MG63 (cell line): ENCODE results near the gene ATP2C2. TPM values are rescaled to one million over a fixed set of nuclear protein-coding genes. Genes with fewer than 3 reads are reported as not detected.

Experiments used
- DNase-seq: peaks from one replicate; pipeline ENCODE4 v3.0.0-alpha.2; 2020
- H3K27me3 ChIP-seq: fragments of 250-450 bp; sonication (Bioruptor Pico); 2 replicates; pipeline ENCODE4 v1.5.1; 2020; ENCODE audit warnings: mild to moderate bottlenecking, moderate library complexity
- H3K36me3 ChIP-seq: fragments of 250-450 bp; sonication (Bioruptor Pico); 2 replicates; pipeline ENCODE4 v1.5.1; 2020; ENCODE audit warnings: mild to moderate bottlenecking, moderate library complexity
- H3K4me3 ChIP-seq: fragments of 250-450 bp; sonication (Bioruptor Pico); 2 replicates; pipeline ENCODE4 v1.5.1; 2020; ENCODE audit warnings: mild to moderate bottlenecking, moderate library complexity
- H3K9me3 ChIP-seq: fragments of 250-450 bp; sonication (Bioruptor Pico); 2 replicates; pipeline ENCODE4 v1.5.1; 2020; ENCODE audit warnings: mild to moderate bottlenecking, moderate library complexity
- total RNA-seq: library from RNA; depleted of rRNA; stranded (reverse); fragments of >200 nt; shearing (Covaris generic); gene quantifications from 2 replicates; pipeline ENCODE4 v1.2.3, GENCODE V29; 2014; ENCODE audit warnings: low replicate concordance

Gene ATP2C2
- total RNA-seq, 1 experiment from 2014 or later: not detected

DNA sequence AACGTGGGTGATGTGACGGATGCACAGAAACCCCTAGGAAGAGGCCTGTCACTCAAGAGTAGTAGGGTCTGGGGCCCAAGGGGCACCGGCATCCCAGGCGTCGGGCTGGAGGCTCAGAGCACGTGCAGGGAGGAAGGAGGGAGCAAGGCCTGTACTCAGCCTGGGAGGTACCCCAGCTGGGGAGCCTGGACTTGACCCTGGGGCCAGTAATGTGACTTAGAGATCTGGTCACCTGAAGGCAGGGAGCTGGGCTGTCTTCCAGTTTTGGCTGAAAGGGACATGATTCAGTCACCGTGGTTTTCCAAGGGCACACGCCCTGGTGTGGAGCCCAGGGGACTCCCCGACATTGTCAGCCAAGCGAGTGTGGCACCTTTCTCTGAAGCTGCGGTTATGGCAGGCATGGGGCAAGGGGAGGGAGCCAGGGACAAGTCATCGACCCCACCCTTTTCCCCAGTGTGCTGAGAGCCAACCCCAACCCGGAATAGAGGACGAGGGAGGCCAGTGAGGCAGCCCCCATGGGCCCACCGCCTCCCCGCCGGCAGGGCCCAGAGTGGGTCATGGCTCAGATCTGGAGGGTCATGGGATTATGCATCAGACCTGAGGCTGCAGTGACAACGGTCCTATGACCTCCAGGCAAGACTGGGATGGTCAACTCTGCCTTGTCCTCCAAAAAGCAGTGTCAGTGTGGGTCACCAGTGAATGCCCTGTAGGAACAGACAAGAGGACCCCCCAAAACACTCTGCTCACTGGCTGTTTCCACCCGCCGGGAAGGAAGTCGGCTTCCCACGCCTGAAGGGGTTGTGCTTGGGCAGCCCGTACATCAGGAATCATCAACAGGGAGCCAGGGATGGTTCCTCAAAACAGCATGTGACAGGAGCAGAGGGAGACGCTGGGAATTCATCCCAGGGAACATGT, 94.2 kb downstream of the ATP2C2 start:
- Histone ChIP-seq H3K27me3 (no peaks in the 10 kb centered on the region), H3K4me3 (no peak overlapping the region), H3K36me3 (peaks cover 7% of the 10 kb centered on the region), H3K9me3 (no peaks in the 10 kb centered on the region)
- DNase-seq: no peak

DNA sequence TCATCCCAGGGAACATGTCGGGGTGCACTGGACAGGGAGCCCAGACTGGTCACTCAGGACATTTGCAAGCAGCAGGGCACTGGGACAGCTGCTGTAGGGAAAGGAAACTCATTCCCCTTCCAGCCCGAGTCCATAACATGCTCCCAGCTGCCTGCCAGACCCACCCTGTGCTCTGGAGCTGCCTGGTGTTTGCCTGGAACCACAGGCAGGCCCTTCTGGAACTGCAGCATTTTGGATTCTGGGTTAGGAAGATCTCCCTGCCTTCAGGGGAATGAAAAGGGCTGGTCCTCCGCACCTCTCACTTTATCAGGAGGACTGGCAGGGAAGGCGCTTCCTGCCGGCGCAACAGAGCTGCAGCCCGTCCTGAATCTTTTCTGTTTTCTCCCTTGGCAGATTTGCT, 94.9 kb downstream of the ATP2C2 start:
- H3K27me3 ChIP-seq: no peaks in the 10 kb centered on the region
- no peaks in the 10 kb centered on the region for H3K9me3 ChIP-seq
- DNase-seq: no peak
- H3K4me3 ChIP-seq: no peak overlapping the region
- H3K36me3 ChIP-seq: peaks cover 13% of the 10 kb centered on the region

DNA sequence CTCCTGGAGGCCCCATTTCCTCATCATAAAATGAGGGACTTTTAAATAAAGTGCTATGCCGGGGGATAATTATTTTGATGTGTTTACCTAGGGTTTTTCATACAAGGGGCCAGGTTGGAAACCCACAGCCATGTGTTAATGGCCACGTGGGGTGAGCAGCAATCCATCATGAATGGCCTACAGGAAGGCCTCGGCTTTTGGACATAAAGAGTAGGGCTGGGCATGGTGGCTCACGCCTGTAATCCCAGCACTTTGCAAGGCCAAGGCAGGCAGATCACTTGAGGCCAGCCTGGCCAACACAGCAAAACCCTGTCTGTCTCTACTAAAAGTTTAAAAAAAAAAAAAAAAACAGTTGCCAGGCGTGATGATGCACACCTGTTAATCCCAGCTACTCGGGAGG, 95.8 kb downstream of the ATP2C2 start:
- Histone ChIP-seq H3K4me3 (no peak overlapping the region), H3K27me3 (no peaks in the 10 kb centered on the region), H3K9me3 (no peaks in the 10 kb centered on the region), H3K36me3 (peaks cover 18% of the 10 kb centered on the region)
- no peak for DNase-seq

DNA sequence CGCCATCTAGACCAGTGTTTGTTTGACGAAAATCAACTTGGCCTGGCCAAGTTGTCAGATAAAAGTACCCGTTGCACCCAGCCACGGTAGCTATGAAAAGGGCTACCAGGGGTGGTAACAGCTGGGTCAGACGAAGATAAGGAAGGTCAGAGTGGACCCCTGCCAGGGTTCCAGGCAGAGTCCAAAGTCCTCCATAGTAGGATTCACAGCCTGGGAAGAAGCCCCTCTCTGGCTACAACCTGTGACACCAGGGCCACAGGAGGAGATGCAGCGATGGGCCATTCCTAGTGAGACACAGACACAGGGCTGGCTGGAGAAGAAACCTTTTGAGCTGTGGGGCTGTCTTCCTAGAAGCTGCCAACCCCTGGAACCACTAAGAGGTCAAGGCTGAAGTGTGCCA, 96.8 kb downstream of the ATP2C2 start:
- no peak overlapping the region for H3K4me3 ChIP-seq
- H3K36me3 ChIP-seq: peaks cover 18% of the 10 kb centered on the region
- no peak for DNase-seq

DNA sequence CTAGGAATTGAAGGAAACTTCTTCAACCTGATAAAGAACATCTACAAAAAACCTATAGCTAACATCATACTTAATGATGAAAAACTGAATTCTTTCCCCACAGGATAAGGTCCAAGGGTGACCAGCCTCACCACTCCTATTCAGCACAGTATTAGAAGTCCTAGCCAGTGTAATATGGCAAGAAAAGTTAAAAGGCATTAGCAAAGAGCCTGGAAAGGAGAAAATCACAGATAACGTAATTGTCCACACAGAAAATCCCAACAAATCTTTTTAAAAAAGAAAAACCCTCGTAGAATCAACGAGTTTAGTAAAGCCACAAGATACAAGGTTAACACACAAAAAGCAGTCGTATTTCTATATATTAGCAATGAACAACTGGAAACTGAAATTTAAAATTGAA, 98.4 kb downstream of the ATP2C2 start:
- H3K36me3 ChIP-seq: peaks cover 18% of the 10 kb centered on the region
- no peak overlapping the region for H3K4me3 ChIP-seq
- no peaks in the 10 kb centered on the region for H3K9me3 ChIP-seq
- DNase-seq: no peak
- H3K27me3 ChIP-seq: no peaks in the 10 kb centered on the region

More for the DNA sequence above, 96.8 kb downstream of the ATP2C2 start:
- Histone ChIP-seq H3K9me3 (no peaks in the 10 kb centered on the region), H3K27me3 (no peaks in the 10 kb centered on the region)

DNA sequence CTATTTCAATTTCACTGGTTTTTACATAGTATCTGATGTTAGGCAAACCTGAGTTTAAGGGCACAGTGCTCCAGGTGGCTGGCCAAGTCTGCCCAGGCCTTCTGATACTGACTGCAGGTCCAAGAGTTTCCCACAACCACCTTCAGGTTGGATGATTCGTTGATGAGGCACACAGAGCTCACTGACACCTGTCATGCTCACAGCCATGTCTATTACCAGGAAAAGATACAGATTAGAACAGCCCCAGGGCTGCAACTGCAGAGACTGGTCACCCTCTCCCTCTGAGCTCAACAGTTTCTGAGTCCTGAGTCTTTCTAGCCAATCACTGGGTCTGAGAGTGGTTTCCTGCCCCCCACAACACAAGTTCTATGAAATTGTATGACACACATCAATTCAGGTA, 98.9 kb downstream of the ATP2C2 start:
- DNase-seq: no peak
- Histone ChIP-seq H3K27me3 (no peaks in the 10 kb centered on the region), H3K4me3 (no peak overlapping the region), H3K9me3 (no peaks in the 10 kb centered on the region), H3K36me3 (peaks cover 18% of the 10 kb centered on the region)

DNA sequence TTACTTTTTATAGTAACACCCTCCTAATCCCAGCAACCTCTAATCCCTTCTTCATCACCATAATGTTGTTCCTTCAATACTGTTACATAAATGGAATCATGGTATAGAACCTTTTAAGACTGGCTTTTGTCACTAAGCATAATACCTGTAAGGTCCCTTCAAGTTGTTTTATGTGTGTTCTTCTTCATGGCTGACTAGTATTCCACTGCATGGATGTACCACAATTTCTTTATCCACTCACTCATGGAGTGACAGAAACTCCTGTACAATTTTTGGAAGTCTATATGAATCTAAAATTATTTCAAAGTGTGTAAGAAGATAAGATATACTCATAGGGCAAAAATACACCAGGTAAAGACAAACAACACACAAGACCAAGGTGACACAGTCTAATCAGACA, 99.4 kb downstream of the ATP2C2 start:
- Histone ChIP-seq H3K4me3 (no peak overlapping the region), H3K36me3 (peaks cover 18% of the 10 kb centered on the region), H3K9me3 (no peaks in the 10 kb centered on the region), H3K27me3 (no peaks in the 10 kb centered on the region)
- no peak for DNase-seq

DNA sequence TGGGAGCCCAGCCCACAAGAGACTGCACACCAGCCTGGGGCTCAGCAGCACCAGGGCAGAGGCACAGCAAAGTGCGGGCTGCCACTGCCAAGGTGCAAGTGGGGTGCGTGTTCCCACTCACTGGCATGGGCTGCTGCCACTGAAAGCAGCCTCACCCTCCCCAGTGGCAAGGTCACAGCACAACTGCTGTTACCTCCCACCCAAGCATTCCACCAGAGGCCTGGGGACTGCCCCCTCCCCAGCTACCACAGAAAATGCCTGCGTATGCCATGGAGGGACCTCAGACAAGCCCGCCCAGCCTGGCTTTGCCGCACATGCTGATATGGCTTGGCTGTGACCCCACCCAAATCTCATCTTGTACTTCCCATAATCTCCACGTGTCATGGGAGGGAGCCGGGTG, 103.0 kb downstream of the ATP2C2 start:
- Histone ChIP-seq H3K27me3 (no peaks in the 10 kb centered on the region), H3K4me3 (no peak overlapping the region), H3K36me3 (peaks cover 19% of the 10 kb centered on the region), H3K9me3 (no peaks in the 10 kb centered on the region)
- no peak for DNase-seq

DNA sequence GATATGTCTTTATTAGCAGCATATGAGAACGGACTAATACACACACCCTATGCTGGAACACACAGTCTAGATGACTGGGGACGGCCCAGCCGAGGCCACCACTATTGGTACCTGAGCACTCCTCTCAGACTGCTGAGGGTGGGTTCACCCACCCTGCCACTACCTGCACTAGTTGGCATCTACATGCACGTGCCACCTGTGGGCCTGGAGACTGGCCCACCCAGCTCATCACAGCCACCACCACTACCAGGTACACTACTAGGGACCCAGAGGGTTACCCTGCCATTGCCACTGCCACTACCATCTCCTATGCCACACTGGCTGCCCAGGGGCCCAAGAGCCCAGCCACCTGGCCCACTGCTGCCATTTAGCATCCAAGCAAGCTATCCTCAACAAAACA, 103.6 kb downstream of the ATP2C2 start:
- H3K4me3 ChIP-seq: no peak overlapping the region
- H3K9me3 ChIP-seq: no peaks in the 10 kb centered on the region
- peaks cover 16% of the 10 kb centered on the region for H3K36me3 ChIP-seq
- no peaks in the 10 kb centered on the region for H3K27me3 ChIP-seq
- no peak for DNase-seq

DNA sequence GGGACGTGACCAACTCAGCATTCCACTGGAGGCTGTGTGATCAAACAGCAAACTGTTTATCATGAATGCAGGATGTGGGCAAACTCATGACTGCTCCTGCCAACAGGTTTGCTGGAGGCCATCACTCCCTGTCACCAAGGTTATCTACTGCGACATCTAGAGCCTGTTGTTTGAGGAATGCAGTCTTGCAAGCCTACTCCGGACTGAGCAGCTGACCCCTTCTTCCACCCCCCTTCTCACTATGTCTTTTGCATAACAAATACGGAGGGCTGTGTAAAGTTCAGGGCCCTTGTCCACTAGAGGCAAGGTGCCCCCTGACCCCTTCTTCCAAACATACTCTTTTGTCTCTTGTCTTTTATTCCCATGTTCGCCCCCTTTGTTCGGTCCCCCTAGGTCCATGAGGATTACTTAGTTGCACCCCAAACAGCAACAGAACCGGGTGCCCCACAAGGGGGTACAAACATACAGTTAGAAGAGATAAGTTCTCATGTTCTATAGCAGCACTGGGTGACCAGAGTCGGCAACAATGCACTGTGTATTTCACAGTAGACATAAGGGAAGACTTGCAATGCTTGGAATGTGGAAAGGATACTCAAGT, 107.4 kb downstream of the ATP2C2 start:
- no peak overlapping the region for H3K4me3 ChIP-seq
- peaks cover 8% of the 10 kb centered on the region for H3K36me3 ChIP-seq
- H3K27me3 ChIP-seq: no peaks in the 10 kb centered on the region
- no peak for DNase-seq
- no peaks in the 10 kb centered on the region for H3K9me3 ChIP-seq

DNA sequence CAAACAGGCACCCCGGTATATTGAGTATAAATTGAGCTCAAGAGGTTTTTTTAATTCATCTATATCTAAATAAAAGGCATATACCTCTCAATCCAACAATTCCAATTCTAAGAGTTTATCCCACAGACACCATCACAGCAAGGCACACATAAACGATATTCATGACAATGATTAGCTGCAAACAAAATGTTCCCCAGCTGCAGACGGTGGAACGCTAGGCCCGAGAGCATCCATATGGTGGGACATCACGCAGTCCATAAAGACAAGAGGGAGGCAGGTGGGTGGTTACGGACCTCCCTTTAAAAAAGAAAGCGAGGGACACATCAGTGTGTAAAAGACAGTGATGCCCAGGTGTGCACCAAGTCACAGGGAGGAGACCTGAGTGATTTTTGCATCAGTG, 108.1 kb downstream of the ATP2C2 start:
- Histone ChIP-seq H3K9me3 (no peaks in the 10 kb centered on the region), H3K27me3 (no peaks in the 10 kb centered on the region), H3K4me3 (no peak overlapping the region), H3K36me3 (peaks cover 8% of the 10 kb centered on the region)
- no peak for DNase-seq

DNA sequence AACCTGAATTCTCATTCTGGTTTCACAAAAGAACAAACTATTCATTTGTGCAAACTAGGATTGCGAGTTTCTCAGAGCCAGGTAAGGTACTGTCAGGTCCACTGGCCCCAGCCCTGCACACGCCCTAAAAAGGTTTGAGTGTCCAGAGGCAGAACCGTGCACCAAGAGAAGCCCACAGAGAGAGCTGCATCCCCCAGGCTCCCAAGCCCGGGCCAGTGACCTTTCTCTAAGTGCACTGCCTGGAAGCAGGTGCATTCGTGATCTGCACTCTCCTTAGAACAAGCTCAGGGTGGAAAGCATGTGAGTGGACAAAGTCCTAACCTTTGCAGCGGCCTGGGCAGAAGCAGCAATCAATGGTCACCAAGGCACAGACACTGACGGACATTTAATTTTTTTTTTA, 109.3 kb downstream of the ATP2C2 start:
- Histone ChIP-seq H3K27me3 (no peaks in the 10 kb centered on the region), H3K36me3 (peaks cover 8% of the 10 kb centered on the region), H3K4me3 (no peak overlapping the region), H3K9me3 (no peaks in the 10 kb centered on the region)
- no peak for DNase-seq

DNA sequence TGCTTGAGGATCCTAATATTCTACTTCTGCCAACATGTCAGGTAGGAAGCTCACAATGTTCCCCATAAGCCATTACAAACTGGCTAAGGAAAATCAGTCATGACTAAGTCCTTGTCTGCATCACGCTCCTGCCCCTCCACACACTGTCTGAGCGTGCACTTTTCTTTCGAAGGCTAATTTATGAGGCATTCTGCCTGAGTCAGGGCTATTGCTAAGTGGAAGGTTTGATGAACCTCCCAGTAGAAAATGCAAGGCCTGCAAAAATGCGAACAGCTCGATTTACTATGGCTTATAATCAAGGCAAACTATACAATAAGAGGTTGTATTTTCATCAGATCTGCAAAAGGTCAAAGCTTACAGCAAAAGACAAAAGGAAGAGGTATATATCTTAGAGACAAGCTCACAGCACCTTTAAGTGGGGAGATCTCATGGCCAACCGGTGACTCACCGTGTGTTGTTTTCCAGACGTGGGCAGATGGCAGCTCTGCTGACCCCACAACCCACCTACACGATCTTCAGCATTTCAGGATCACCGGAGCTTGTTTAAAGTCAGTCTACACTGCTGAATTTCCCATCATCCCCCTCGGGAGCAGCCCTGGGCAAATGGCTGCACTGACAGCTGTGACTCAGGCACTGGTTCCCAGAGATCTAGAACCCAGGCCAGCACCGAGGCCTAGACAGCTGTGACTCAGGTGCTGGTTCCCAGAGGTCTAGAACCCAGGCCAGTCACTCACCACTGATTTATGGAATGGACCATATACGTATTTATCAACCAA, 110.0 kb downstream of the ATP2C2 start:
- peak; percentile 17 for DNase-seq

DNA sequence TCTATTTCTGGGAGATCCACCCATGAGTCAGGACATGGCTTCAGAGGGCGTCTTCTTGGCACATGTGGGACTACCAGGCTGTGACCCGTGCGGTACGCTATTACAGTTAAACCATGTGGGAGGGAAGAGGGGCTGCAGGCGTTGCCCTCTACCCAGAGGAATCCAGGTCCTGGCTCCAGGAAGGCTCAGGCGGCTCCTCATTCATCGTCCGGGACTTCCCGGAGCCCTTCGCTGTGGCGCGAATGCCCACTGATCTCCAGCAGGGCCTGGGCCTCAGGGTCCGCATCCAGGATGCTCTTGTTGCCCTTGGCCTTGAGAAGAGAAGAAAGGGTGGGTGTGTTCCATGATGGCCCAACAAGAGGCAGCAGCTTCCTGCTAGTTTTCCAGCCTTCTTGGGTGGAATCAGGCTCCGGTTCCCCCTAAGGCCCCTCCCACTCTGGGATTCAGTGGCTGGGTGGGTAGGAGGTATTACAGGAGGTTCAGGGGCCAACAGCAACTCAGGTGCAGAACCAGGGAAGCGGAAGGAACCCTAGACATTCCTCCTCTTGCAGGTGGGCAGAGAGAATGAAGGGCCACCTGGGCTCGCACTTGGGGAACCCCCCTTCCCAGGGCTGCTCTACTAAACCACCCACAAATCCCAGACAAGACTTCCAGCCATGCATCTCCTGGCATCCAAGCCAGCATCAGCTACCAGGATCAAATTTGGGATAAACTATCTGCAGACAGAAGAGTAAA, 111.5 kb downstream of the ATP2C2 start:
- no peak overlapping the region for H3K4me3 ChIP-seq
- no peaks in the 10 kb centered on the region for H3K27me3 ChIP-seq
- H3K9me3 ChIP-seq: no peaks in the 10 kb centered on the region
- H3K36me3 ChIP-seq: peaks cover 5% of the 10 kb centered on the region
- DNase-seq: no peak

More for the DNA sequence above, 110.0 kb downstream of the ATP2C2 start:
- Histone ChIP-seq H3K4me3 (no peak overlapping the region), H3K36me3 (peaks cover 5% of the 10 kb centered on the region), H3K27me3 (no peaks in the 10 kb centered on the region), H3K9me3 (no peaks in the 10 kb centered on the region)

DNA sequence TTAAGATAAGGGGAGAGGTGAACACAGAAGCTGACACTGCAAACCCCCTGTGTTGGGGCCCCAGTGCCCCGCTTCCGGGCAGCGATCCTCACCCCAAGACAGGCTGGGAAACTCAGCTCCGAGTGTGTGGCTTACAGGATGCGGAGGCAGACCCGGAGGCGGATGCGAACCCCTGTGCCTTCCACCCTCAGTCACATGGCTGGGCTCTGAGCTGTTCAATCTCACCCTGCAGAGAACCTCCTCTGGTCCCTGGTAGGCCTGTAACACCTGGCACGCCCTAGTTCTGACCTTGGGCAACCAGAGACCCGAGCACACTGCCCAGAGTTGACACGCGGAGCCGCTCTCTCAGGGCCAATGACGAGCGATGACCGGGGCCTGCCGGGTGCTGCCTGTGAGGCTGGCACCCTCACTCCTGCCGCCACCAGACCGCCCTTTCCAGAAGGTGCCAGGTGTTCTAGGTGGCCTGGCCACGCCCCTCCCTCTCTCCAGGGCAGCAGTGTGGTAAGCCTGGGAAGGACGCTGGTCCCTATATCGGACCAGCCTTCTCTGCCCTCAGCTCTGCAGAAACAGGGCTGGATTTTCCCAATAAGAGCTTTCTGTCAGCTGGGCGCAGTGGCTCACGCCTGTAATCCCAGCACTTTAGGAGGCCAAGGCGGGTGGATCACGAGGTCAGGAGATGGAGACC, 112.9 kb downstream of the ATP2C2 start:
- H3K9me3 ChIP-seq: no peaks in the 10 kb centered on the region
- no peak for DNase-seq
- no peak overlapping the region for H3K4me3 ChIP-seq
- H3K36me3 ChIP-seq: peaks cover 5% of the 10 kb centered on the region
- H3K27me3 ChIP-seq: no peaks in the 10 kb centered on the region
